ENCODE data around the gene OSBPL3. TPM values are rescaled to one million over a fixed set of nuclear protein-coding genes. Genes with fewer than 3 reads are reported as not detected.

OSBPL3 gene
- total and polyA plus RNA-seq, 2 donors from 2014 or later, result 8.6 to 40.5 TPM

GRCh38 chr7:24767878-24768569, 212.0 kb downstream of the OSBPL3 start:
- H3K4me3 ChIP-seq (ENCODE audit: low read length in 3 of 3), result no peak overlapping the region
- intact Hi-C loops (cut with DNase I), result no loop called here
- no peaks in the 10 kb centered on the region for H3K36me3 ChIP-seq (ENCODE audit: control insufficient read depth in 2 of 3, insufficient read depth in 3 of 3, low read length in 3 of 3)

GRCh38 chr7:24764972-24765744, 214.8 kb downstream of the OSBPL3 start:
- FAIRE-seq (no peak), DNase-seq (peak in 3 of 5 donors; percentile 8 to 37 (median 21))
- no peak for TF ChIP-seq CTCF (IDR thresholded peaks at IDR 0.05; ENCODE audit: borderline replicate concordance, extremely low read depth, insufficient read depth)
- Histone ChIP-seq H3K27ac (ENCODE audit: low read depth in 2 of 2, low read length in 2 of 2) (peak overlapping the region; percentile 32 to 39), H3K27me3 (ENCODE audit: control insufficient read depth, insufficient read depth, low read length) (no peaks in the 10 kb centered on the region), H3K9me3 (ENCODE audit: control insufficient read depth in 2 of 3, insufficient read depth in 1 of 3, low read length in 3 of 3) (no peaks in the 10 kb centered on the region), H3K4me3 (ENCODE audit: low read length in 3 of 3) (no peak overlapping the region), H3K4me1 (ENCODE audit: control insufficient read depth in 2 of 3, insufficient read depth in 2 of 3, low read depth in 1 of 3, low read length in 3 of 3) (no peaks in the 10 kb centered on the region), H3K9ac (ENCODE audit: low read length in 3 of 3) (no peak overlapping the region), H3K36me3 (ENCODE audit: control insufficient read depth in 2 of 3, insufficient read depth in 3 of 3, low read length in 3 of 3) (no peaks in the 10 kb centered on the region)
- intact Hi-C loops (cut with DNase I), result no loop called here

More at GRCh38 chr7:24767878-24768569, 212.0 kb downstream of the OSBPL3 start:
- TF ChIP-seq CTCF (IDR thresholded peaks at IDR 0.05; ENCODE audit: borderline replicate concordance, extremely low read depth, insufficient read depth), result no peak
- Histone ChIP-seq H3K27ac (ENCODE audit: low read depth in 2 of 2, low read length in 2 of 2) (no peak overlapping the region), H3K27me3 (ENCODE audit: control insufficient read depth, insufficient read depth, low read length) (no peaks in the 10 kb centered on the region), H3K9me3 (ENCODE audit: control insufficient read depth in 2 of 3, insufficient read depth in 1 of 3, low read length in 3 of 3) (no peaks in the 10 kb centered on the region), H3K9ac (ENCODE audit: low read length in 3 of 3) (no peak overlapping the region), H3K4me1 (ENCODE audit: control insufficient read depth in 2 of 3, insufficient read depth in 2 of 3, low read depth in 1 of 3, low read length in 3 of 3) (no peaks in the 10 kb centered on the region)
- FAIRE-seq (no peak), DNase-seq (no peak)

- intact Hi-C loops (cut with DNase I), result no loop called here
- H3K4me3 ChIP-seq (ENCODE audit: low read length in 3 of 3), result no peak overlapping the region
- H3K9ac ChIP-seq (ENCODE audit: low read length in 3 of 3), result no peak overlapping the region
- H3K36me3 ChIP-seq (ENCODE audit: control insufficient read depth in 2 of 3, insufficient read depth in 3 of 3, low read length in 3 of 3), result no peaks in the 10 kb centered on the region
- H3K27ac ChIP-seq (ENCODE audit: low read depth in 2 of 2, low read length in 2 of 2), result peak overlapping the region in 1 of 2 donors; percentile 39
- TF ChIP-seq CTCF (IDR thresholded peaks at IDR 0.05; ENCODE audit: borderline replicate concordance, extremely low read depth, insufficient read depth), result no peak
- H3K9me3 ChIP-seq (ENCODE audit: control insufficient read depth in 2 of 3, insufficient read depth in 1 of 3, low read length in 3 of 3), result no peaks in the 10 kb centered on the region
- FAIRE-seq (no peak), DNase-seq (no peak)
- no peaks in the 10 kb centered on the region for H3K27me3 ChIP-seq (ENCODE audit: control insufficient read depth, insufficient read depth, low read length)
- H3K4me1 ChIP-seq (ENCODE audit: control insufficient read depth in 2 of 3, insufficient read depth in 2 of 3, low read depth in 1 of 3, low read length in 3 of 3), result no peaks in the 10 kb centered on the region
These were observed 216.0 kb downstream of the OSBPL3 start for GRCh38 chr7:24764011-24764410.

All from kidney (tissue), 14 donors.